ENCODE measurements around the gene EPS15. TPM values are rescaled to one million over a fixed set of nuclear protein-coding genes. Genes with fewer than 3 reads are reported as not detected.

EPS15 gene
- total and polyA plus RNA-seq, 10 of the 15 experiments (the other 5 are each of a cell fraction or from before 2014, with no cell fraction given), result 24.7 to 87.8 (median 56.3) TPM

GRCh38 chr1:51518586-51519047, 449 bp downstream of the EPS15 start (continued):
- TF ChIP-seq, protein P1, sequence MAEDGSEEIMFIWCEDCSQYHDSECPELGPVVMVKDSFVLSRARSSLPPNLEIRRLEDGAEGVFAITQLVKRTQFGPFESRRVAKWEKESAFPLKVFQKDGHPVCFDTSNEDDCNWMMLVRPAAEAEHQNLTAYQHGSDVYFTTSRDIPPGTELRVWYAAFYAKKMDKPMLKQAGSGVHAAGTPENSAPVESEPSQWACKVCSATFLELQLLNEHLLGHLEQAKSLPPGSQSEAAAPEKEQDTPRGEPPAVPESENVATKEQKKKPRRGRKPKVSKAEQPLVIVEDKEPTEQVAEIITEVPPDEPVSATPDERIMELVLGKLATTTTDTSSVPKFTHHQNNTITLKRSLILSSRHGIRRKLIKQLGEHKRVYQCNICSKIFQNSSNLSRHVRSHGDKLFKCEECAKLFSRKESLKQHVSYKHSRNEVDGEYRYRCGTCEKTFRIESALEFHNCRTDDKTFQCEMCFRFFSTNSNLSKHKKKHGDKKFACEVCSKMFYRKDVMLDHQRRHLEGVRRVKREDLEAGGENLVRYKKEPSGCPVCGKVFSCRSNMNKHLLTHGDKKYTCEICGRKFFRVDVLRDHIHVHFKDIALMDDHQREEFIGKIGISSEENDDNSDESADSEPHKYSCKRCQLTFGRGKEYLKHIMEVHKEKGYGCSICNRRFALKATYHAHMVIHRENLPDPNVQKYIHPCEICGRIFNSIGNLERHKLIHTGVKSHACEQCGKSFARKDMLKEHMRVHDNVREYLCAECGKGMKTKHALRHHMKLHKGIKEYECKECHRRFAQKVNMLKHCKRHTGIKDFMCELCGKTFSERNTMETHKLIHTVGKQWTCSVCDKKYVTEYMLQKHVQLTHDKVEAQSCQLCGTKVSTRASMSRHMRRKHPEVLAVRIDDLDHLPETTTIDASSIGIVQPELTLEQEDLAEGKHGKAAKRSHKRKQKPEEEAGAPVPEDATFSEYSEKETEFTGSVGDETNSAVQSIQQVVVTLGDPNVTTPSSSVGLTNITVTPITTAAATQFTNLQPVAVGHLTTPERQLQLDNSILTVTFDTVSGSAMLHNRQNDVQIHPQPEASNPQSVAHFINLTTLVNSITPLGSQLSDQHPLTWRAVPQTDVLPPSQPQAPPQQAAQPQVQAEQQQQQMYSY (CRISPR knock-in tag; IDR thresholded peaks at IDR 0.05), result no peak
- TF ChIP-seq, protein P2, sequence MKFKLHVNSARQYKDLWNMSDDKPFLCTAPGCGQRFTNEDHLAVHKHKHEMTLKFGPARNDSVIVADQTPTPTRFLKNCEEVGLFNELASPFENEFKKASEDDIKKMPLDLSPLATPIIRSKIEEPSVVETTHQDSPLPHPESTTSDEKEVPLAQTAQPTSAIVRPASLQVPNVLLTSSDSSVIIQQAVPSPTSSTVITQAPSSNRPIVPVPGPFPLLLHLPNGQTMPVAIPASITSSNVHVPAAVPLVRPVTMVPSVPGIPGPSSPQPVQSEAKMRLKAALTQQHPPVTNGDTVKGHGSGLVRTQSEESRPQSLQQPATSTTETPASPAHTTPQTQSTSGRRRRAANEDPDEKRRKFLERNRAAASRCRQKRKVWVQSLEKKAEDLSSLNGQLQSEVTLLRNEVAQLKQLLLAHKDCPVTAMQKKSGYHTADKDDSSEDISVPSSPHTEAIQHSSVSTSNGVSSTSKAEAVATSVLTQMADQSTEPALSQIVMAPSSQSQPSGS (IDR thresholded peaks at IDR 0.05; ENCODE audit: low read length), result no peak
- TF ChIP-seq RB1 (IDR thresholded peaks at IDR 0.05; ENCODE audit: borderline replicate concordance), result peak; percentile 44; the same call in 1 of the 2 replicates
- no peak for TF ChIP-seq SP1 (IDR thresholded peaks at IDR 0.05; ENCODE audit: low read depth, low read length)
- TF ChIP-seq PAX8 (IDR thresholded peaks at IDR 0.05), result no peak
- TF ChIP-seq SUPT20H (IDR thresholded peaks at IDR 0.05; ENCODE audit: borderline replicate concordance, control insufficient read depth, low read depth, low read length), result no peak
- TF ChIP-seq NR2C1 (IDR thresholded peaks at IDR 0.05), result 0 out of 2 replicates have a peak, but pooled peaks have one; percentile 27
- TF ChIP-seq, protein P3, sequence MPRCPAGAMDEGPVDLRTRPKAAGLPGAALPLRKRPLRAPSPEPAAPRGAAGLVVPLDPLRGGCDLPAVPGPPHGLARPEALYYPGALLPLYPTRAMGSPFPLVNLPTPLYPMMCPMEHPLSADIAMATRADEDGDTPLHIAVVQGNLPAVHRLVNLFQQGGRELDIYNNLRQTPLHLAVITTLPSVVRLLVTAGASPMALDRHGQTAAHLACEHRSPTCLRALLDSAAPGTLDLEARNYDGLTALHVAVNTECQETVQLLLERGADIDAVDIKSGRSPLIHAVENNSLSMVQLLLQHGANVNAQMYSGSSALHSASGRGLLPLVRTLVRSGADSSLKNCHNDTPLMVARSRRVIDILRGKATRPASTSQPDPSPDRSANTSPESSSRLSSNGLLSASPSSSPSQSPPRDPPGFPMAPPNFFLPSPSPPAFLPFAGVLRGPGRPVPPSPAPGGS (IDR thresholded peaks at IDR 0.05; ENCODE audit: borderline replicate concordance, insufficient read depth, low read depth, low read length, poor library complexity, severe bottlenecking), result no peak
- TF ChIP-seq NKRF (conservative IDR thresholded peaks at IDR 0.05), result peak; percentile 80; the same call in 1 of the 2 replicates
- TF ChIP-seq, protein P4, sequence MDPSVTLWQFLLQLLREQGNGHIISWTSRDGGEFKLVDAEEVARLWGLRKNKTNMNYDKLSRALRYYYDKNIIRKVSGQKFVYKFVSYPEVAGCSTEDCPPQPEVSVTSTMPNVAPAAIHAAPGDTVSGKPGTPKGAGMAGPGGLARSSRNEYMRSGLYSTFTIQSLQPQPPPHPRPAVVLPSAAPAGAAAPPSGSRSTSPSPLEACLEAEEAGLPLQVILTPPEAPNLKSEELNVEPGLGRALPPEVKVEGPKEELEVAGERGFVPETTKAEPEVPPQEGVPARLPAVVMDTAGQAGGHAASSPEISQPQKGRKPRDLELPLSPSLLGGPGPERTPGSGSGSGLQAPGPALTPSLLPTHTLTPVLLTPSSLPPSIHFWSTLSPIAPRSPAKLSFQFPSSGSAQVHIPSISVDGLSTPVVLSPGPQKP (IDR thresholded peaks at IDR 0.05; ENCODE audit: low read depth, low read length), result no peak
- no peak for TF ChIP-seq MTA2 (IDR thresholded peaks at IDR 0.05; ENCODE audit: low read depth)
- no peak for TF ChIP-seq YBX1 (IDR thresholded peaks at IDR 0.05)
- TF ChIP-seq CEBPZ (IDR thresholded peaks at IDR 0.05; ENCODE audit: low read depth, low read length), result no peak
- peak; percentile 29 for TF ChIP-seq HCFC1 (IDR thresholded peaks at IDR 0.05; ENCODE audit: low read length)
